ENCODE data around the gene OTUD4.
A peak's percentile ranks its signal among the peaks of the same experiment; 100 is the strongest.
"Not testable (repeated sequence)": the region's sequence is repeated elsewhere in the genome, so short reads cannot be mapped to it uniquely, and the experiment has no call there.

The OTUD4 gene, protein sequence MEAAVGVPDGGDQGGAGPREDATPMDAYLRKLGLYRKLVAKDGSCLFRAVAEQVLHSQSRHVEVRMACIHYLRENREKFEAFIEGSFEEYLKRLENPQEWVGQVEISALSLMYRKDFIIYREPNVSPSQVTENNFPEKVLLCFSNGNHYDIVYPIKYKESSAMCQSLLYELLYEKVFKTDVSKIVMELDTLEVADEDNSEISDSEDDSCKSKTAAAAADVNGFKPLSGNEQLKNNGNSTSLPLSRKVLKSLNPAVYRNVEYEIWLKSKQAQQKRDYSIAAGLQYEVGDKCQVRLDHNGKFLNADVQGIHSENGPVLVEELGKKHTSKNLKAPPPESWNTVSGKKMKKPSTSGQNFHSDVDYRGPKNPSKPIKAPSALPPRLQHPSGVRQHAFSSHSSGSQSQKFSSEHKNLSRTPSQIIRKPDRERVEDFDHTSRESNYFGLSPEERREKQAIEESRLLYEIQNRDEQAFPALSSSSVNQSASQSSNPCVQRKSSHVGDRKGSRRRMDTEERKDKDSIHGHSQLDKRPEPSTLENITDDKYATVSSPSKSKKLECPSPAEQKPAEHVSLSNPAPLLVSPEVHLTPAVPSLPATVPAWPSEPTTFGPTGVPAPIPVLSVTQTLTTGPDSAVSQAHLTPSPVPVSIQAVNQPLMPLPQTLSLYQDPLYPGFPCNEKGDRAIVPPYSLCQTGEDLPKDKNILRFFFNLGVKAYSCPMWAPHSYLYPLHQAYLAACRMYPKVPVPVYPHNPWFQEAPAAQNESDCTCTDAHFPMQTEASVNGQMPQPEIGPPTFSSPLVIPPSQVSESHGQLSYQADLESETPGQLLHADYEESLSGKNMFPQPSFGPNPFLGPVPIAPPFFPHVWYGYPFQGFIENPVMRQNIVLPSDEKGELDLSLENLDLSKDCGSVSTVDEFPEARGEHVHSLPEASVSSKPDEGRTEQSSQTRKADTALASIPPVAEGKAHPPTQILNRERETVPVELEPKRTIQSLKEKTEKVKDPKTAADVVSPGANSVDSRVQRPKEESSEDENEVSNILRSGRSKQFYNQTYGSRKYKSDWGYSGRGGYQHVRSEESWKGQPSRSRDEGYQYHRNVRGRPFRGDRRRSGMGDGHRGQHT

DNA sequence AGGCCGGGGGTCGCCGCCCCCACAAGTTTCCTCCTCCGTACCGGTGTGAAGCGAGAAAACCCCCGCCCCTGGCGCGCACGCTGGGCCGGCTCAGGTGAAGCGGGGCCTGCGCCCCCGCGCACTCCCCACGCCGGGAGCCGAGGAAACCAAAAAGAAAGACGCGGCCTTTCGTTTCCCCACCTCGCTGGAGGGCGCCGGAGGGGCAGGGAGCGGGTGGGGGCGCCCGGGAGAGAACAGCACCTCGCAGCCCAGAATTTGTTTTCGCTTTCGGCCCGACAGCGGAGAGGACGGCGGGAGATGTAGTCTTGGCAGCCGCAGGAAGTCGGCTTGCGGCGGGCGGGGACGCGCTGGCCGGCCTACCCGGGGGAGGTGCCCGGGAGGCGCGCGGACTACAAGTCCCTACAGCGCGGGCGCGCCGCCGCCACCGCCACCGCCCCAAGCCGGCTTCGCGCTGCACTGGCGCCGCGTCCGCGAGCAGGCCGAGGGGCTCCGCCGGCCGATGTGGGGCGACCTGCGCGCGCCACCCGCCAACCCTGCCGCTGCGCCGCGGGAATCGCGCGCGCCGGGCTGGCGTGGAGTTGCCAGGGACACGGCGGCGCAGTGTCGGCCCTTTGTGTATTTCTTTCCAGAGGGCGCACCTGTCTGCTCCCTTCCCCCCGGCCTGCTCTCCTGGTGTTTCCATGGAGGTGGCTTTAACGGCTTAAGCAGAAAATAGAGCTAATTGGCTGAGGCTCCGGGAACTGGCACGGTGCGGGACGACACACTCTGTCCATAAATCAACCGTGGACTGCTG, at the start of gene OTUD4:
OTUD4 (minus strand) TSS at position 292 of the 793 bp plus-strand sequence. CDS start 616 bp downstream, outside the sequence.
- peak; percentile 94 to 99 for DNase-seq

DNA sequence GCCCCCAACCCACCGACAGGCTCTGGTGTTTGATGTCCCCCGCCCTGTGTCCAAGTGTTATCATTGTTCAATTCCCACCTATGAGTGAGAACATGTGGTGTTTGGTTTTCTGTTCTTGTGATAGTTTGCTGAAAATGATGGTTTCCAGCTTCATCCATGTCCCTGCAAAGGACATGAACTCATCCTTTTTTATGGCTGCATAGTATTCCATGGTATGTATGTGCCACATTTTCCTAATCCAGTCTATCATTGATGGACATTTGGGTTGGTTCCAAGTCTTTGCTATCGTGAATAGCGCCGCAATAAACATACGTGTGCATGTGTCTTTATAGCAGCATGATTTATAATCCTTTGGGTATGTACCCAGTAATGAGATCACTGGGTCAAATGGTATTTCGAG, 42.8 kb upstream of the OTUD4 start:
- DNase-seq = not testable (repeated sequence)

DNA sequence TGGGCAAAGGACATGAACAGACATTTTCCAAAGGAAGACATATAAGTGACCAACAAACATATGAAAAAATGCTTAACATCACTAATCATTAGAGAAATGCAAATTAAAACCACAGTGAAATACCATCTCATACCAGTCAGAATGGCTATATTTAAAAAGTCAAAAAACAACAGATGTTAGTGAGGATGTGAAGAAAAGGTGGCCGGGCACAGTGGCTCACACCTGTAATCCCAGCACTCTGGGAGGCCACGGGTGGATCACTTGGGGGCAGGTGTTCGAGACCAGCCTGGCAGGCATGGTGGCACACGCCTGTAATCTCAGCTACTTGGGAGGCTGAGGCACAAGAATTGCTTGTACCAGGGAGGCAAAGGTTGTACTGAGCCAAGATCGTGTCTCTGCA, 41.1 kb upstream of the OTUD4 start:
- DNase-seq = not testable (repeated sequence)

DNA sequence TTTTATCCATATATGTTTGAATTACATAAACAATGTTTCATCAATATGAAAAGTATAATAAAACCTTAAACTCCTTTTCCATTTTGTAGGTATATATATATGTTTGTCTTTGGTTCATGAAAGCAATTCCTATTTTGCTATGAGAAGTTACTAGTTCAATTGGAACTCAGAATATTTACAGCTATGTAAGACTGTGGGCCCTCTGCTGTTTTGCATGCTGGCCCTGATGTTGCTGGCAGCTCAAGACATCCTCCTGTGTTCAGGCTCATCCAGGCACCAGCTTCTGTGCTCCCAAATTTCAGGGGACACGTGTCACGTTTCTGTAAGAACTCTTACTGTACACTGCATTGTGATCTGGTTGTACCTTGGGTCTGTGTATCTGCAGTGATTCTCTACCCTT, 38.7 kb upstream of the OTUD4 start:
- peak; percentile 66 to 70 for DNase-seq

DNA sequence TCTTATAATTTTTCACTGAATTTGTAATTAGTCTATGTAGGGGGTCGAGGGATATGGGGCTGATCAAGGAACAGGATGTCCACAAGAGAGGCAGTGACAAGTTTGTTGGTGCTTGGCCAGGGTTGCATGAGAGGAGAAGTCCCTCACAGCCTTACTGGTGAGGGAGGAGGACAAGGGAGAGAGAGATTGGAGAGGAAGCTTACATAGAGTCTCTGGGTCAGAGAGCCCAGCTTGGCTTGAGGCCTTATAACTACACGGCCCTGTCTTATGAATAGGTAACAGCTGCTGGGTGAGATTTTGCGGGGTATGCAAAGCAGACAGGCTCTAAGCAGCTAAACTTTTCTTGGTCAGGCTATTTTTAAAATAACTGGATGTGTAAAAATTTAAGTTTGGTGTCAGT, 37.9 kb upstream of the OTUD4 start:
- DNase-seq = peak; percentile 46 to 77

DNA sequence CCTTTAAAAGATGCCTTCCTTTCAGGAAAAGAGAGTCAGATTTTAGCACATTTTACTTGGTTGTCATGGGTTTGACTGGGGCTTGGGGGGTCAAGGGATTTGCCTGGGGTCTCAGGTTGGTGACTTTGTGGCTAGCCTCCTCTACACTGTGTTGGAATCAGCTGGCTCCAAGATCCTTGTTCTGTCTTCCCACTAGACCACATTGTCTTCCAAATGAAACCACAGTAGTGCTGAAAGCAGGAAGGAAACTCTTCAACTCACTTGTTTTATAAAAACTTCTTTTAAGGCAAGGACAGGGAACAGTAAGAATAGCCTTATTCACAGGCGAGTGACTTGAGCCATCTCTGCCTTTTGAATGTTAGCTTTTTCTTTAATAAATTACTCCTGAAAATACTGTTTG, 37.0 kb upstream of the OTUD4 start:
- no peak for DNase-seq

DNA sequence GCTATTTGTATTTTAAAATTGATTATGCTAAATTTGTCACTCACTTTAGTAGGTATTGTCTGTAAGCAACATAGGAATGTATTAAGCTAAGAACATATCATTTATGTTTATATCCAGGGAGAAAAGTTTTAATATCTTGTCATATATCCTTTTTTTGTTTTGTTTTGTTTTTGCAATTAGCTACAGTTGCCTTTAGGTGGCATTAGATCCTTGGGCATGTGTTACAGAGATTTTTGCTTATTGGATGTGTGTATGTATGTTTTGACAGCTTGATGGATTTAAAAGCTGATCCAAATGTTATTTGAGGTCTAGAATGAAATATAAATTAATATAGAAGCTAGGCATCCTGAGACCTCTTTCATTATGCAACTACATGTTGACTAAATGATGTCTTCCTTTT, 36.1 kb upstream of the OTUD4 start:
- DNase-seq = peak in 1 of 2 experiments; percentile 41

DNA sequence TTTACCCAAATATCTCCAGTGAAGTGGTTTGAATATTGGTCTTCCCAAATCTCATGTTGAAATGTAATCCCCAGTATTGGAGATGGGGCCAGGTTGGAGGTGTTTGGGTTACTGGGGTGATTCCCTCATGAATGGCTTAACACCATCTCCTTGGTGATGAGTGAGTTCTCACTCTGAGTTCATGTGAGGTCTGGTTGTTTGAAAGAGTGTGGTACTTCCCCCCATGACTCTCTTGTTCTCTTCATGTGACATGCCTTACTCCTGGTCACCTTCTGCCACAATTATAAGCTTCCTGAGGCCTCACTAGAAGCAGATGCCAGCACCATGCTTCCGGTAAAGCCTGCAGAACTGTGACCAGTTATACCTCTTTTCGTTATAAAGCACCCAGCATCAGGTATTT, 32.9 kb upstream of the OTUD4 start:
- DNase-seq = no peak

DNA sequence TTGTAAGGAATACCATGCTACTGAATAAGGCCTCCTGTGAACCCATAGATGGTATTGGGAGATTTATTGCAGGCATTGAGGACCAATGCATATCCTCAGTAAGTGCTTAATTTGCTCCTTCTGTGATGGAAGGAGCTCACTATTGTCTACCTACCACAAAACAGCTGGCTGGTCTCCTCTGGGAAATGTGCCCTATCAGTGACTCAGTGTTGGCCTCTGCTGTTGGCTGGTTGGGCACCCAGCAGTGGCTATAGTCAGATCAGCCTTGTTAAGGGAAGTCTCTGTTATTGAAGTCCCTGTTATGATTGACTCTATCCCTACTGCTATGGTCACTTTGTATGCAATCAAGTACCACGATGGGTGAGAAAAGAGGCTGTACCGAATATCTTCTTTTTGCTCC, 27.5 kb upstream of the OTUD4 start:
- DNase-seq = no peak

DNA sequence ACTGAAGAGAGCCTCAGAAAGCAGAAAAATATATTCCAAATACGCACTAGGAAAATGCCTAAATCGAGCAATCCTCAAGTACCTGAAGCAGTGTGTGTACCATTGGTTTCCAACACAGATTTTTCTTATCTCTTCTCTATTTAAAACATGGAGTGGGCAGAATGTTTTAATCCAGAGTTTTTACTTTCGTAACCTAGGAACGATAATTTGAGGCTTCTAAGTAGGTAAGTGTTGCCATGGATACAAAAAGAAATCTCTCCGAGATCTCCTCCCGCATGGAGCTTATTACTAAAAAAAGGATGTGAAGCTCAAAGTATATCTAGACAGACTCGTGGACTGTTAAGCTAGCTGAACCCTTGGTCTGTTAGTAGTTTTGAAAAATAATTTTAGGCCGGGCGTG, 23.0 kb upstream of the OTUD4 start:
- DNase-seq = no peak

DNA sequence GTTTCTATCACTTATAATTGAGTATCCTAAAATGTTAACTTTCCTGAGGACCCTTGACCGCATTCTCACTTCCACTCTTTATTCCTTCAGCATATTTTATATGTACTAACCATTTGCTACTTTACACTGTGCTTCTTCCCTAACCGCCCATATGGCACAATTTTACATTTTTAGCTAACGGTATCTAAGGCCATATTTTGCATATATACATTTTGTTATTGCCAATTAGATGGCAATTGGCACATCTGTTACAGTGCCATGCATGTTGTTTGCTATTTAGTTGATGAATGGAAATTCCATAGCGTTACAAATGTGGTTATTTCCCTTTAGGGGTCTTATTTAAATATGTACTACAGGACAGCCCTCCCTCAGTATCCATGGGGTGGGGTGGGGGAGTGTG, 20.0 kb upstream of the OTUD4 start:
- DNase-seq = no peak

DNA sequence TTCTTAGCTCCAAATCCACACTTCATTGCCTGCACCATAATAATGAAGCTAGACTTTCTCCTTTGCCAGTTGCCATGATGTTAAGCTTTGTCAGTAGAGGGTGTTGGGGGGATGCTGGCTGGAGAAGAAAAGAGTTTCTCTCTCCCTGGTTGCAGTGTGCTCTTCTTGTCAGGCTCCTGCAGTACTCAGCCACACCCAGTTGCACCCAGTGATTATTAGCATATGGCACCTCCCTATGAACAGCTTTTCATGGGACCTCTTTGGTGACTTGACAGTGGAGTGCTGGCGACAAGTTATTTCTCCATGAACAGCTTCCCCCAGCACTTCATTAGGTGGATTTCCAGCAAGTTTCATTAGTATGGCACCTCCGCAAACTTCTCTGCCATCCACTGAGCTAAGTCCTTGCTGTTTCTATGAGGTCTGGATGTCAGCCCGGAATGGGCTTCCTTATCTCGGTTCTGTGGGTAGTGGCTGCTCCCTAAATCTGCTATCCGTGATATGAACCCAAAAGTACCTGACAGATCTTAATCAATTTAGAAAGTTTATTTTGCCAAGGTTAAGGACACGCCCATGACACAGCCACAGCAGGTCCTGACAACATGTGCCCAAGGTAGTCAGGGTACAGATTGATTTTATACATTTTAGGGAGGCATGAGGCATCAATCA, 18.8 kb upstream of the OTUD4 start:
- DNase-seq = no peak

DNA sequence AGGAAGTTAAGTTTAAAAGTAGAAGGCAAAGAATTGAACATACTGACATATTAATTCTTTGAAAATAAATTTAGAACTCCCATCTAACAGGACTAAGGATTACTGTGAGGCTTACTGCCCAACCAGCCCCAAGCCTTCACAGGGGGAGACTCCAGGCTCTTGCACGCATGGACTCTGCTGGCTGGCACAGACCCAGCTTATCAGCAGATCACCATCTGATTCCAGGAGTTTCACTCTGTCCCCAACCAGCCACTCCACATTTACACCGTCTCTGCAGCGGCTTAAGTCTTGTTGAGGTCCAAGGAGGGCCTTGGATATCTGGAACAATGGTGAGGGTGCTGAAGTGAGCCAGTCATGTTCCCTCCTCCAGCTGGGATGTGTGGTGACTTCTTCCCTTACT, 16.4 kb upstream of the OTUD4 start:
- DNase-seq = no peak

DNA sequence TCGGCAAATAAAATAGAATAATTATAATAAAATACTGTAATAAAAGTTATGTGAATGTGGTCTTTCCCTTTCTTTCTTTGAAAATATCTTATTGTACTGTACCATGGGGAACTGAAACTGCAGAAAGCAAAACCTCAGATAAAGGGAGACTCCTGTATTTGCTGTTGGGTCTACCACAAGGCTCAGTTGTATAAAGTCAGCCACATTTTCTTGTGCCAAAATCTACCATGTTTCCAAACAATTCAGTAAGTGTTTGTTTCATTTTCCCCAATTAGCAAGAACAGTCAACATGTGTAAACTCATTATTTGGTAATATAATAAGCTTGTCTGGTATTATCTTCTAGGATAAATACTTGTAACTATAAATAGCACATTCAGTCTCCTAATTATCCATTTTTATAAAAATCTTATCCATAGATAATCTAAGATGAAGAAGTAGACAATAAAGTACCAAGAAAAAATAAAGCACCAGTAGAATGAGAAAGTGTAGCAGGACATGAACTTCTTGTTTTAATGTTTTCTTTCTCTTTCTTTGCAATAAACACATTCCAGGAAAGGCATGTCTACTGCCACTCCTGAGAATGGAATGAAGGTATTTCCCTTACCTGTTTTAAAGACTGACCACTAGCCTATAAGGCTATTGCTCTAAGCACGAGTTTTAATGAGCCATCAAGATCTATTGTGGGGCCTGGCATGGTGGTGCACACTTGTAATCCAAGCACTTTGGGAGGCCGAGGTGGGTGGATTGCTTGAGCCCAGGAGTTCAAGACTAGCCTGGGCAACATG, 15.0 kb upstream of the OTUD4 start:
- no peak for DNase-seq

DNA sequence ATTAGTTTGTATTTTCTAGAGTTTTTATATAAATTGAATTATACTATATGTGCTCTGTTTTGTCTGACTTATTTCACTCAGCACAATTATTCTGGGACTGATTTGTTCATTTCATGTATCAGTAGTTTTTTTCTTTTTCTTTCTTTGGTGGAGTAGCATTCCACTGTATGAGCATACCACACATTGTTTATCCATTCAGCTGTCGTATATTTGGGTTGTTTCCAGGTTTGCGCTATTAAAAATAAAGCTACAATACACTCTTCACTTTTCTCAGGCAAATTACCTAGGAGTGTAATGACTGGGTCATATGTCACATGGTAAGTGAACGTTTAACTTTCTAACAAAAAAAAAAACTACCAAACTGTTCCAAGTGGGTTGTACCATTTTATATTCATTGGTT, 9.6 kb upstream of the OTUD4 start:
- DNase-seq = no peak

DNA sequence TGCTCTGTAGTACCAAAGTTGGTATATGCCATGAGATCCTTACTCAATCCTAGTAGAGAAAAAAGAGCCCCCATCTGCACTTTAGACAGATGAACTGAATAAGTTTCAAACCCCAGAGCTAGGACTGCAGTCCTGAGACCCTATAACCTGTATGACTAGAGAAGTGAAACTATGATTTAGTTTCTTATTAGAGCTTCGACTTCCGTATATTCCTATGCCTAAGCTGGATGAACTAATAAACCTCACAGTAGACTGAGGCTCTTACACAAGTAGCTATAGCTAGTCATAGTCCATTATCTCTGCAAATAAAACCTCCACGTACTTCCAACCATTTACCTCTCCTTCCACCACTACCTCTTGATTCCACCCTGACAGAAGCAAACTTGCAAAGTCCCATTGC, 6.3 kb upstream of the OTUD4 start:
- DNase-seq = no peak

DNA sequence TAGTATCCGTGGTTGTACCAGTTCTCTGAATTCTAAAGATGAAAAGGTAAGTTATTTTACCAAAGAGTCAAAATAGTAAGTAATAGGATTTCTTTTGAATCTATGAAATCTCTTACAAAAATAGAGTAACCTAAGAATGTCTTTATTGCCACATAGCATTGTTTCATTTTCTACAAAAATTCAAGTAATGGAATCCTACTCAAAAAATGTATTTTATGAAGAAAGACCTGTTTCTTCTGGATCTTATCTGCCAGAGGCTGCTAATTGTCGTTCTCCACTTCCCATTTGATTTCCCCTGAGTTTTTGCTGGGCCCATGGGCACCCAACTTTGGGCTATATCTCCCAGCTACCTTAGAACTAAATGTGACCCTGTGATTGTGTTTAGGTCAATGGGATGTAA, 3.2 kb upstream of the OTUD4 start:
- no peak for DNase-seq

DNA sequence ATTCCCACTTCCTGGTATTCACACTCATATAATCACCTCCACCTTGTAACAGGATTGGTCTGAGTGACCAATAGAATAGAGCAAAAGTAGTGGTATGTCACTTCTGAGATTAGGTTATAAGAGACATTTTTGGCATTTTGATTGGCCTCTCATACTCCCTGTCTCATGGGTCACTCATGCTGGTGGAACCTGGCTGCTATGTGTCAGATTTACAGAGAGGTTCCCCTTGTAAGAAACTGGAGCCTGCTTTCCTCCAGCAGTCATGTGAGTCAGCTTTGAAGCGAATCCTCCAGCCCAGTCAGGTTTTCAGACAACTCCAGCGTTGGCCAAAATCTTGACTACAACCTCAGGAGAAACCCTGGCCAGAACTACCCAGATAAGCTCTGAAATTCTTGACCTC, 2.6 kb upstream of the OTUD4 start:
- DNase-seq = no peak

DNA sequence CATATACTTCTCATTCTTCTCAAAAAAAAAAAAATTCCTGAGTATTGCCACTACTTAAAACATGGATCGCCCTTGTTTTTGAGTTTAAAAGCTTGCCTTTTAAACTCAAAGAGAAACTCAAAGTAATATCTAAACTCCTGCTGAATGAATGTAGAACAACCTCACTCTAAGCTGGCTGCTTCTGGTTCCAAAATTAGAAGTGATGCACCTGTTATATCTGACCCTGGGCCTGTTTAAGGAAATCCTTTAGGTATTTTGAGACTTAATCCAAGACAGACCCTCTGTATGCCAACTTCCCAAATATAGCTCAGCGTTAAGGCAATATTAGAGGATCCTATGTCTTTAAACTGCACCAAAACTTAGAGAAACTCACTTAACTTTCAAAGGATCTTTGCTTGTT, 1.8 kb upstream of the OTUD4 start:
- DNase-seq = no peak

DNA sequence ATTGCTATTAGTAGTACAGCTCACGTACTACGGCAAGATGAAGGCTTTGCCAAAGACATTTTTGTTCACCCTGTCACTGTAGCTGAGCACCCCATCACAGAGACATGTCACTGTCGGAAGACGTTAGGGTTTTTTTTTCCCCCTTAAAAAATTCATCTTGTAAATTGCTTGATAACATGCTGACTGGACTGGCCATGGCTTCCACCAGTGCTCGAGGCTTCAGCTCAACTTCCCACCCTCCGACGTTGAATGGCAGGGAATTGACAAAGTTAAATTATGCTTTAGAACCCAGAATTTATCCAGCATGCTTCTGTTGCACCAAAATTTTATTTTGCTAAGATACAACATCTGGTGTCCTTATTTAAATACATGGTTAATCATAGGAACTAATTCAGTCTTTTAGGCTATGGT, 707 bp upstream of the OTUD4 start:
- peak in 1 of 2 experiments; percentile 75 for DNase-seq

DNA sequence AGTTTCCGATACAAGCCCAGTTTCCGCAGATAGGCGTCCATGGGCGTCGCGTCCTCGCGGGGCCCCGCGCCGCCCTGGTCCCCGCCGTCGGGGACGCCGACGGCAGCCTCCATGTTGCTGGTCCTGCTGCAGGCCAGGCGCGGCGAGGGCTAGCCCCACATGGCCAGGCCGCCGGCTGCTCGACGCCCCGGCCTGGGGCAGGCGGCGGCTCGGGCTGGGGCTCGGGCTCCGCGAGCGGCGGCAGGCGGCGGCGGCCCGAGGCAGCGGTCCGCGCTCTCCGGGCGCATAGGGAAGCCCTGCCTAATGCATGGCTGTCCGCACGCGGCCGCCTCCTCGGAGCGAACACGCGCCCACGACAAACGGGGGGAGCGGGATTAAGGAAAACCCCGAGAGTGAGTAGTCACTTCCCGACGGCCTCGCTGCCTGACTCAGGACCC, 510 bp downstream of the OTUD4 start:
- peak in 1 of 2 experiments; percentile 66 for DNase-seq
